SK-N-SH treated with all-trans-retinoic acid at 6 μM for 48 hours (cell line): Measurements from ENCODE around the gene CFAP58.

Experiments
- ARNTL ChIP-seq: fragments of 450-650 bp; formaldehyde crosslinking; IDR thresholded peaks from 2 replicates; pipeline ENCODE4 v1.5.0; 2020; ENCODE audit warnings: low read depth, mild to moderate bottlenecking, moderate library complexity, borderline replicate concordance
- PPARA ChIP-seq: fragments of 250-450 bp; sonication (Bioruptor Pico); IDR thresholded peaks from 2 replicates; pipeline ENCODE4 v1.5.0; 2020; ENCODE audit warnings: mild to moderate bottlenecking, borderline replicate concordance
- TF ChIP-seq, protein P1 (sequence below): fragments of 250-450 bp; sonication (Bioruptor Pico); IDR thresholded peaks from 2 replicates; pipeline ENCODE4 v1.8.0; 2021; ENCODE audit warnings: low read depth, mild to moderate bottlenecking, moderate library complexity, borderline replicate concordance

DNA sequence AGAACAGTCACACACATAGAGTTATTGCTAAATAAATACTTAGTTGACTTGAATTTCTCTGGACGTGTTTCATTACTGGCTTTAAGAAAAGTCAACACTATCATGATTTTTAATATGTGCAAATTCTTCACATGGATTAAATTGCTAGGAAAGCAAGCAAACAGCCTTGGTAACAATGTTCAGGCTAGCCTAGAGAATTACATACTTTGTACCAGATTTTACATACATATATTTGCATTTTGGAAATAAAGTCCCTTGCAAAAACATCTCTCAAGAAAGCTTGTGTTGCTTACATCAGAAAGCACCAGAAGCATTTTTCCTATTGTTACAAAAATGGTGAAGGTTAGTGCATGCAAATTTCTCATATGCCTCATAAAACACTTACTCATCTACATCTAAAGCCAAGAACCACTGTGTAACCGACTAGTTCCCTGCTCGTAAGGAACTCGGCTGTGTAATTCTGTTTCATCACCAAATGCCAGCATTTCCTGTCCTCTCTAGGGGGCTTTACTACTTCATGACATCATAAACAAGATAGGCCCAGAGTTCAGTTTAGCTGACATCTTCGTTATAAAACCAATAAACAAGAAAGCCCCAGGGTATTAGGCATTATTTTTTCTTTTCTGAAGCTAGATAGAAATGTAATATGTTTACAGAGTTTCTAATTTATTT is 87.8 kb downstream of the CFAP58 start:
- no peak for TF ChIP-seq ARNTL (CRISPR knock-in tag)
- TF ChIP-seq, protein P1, sequence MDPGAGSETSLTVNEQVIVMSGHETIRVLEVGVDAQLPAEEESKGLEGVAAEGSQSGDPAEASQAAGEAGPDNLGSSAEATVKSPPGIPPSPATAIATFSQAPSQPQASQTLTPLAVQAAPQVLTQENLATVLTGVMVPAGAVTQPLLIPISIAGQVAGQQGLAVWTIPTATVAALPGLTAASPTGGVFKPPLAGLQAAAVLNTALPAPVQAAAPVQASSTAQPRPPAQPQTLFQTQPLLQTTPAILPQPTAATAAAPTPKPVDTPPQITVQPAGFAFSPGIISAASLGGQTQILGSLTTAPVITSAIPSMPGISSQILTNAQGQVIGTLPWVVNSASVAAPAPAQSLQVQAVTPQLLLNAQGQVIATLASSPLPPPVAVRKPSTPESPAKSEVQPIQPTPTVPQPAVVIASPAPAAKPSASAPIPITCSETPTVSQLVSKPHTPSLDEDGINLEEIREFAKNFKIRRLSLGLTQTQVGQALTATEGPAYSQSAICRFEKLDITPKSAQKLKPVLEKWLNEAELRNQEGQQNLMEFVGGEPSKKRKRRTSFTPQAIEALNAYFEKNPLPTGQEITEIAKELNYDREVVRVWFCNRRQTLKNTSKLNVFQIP (CRISPR knock-in tag), result no peak
- TF ChIP-seq PPARA, result no peak
